Activated CD4-positive, CD25-positive, alpha-beta regulatory T cell treated with anti-CD3 and anti-CD28 coated beads, Interleukin-2, amount 50 U/mL, for 16 hours (primary cell): ENCODE results near the gene MBOAT2.
"Not testable (repeated sequence)": the region's sequence is repeated elsewhere in the genome, so short reads cannot be mapped to it uniquely, and the experiment has no call there.

ENCODE experiments used
- DNase-seq: peaks from one replicate; pipeline ENCODE4 v3.0.0-alpha.2; 2020; ENCODE audit warnings: low read depth, low spot score

MBOAT2 gene, protein sequence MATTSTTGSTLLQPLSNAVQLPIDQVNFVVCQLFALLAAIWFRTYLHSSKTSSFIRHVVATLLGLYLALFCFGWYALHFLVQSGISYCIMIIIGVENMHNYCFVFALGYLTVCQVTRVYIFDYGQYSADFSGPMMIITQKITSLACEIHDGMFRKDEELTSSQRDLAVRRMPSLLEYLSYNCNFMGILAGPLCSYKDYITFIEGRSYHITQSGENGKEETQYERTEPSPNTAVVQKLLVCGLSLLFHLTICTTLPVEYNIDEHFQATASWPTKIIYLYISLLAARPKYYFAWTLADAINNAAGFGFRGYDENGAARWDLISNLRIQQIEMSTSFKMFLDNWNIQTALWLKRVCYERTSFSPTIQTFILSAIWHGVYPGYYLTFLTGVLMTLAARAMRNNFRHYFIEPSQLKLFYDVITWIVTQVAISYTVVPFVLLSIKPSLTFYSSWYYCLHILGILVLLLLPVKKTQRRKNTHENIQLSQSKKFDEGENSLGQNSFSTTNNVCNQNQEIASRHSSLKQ

GRCh38 chr2:9003616-9004337, at the start of gene MBOAT2:
Gene MBOAT2, minus strand, starts transcription at chr2:9003684. Its CDS starts 70 bp downstream, at chr2:9003614.
- peak; percentile 27 for DNase-seq

DNA sequence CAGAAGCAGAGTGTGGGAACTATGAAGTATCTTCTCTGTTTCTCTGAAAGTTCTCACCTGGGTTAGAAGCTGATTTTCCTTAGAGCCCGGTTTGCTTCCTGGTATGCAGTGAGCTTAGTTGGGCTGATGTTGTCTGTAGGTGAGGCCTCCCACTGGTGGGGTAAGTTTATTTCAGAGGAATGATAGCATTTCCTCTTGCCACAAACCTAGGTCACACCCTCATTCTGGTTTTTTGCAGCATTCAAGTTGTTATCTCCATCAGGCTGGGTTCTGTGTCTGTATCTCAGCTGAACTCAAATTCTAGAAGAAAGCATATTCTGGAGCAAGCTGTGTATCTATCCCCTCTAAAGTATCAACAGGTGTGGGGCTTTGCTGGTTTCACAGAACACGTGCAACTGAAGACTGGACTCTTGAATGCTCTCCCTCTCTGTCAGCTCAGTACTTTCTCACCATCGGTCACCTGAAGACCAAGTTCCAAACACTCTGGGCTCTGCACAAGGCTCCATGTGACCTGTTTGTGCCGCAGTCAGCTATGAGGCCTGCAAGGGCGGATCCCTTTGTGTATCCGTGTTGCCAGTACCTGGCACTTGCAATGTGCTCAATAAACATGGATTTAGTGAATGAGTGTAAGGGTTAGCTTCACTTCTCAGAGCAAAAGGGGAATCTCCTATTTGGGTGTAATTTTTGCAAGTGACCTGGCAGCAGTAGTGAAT, 49.5 kb upstream of the MBOAT2 start:
- no peak for DNase-seq

- DNase-seq = not testable (repeated sequence)
Observed at GRCh38 chr2:9051451-9051850, 48.0 kb upstream of the MBOAT2 start.

- no peak for DNase-seq
Observed at GRCh38 chr2:9050122-9050809, 46.8 kb upstream of the MBOAT2 start.

DNA sequence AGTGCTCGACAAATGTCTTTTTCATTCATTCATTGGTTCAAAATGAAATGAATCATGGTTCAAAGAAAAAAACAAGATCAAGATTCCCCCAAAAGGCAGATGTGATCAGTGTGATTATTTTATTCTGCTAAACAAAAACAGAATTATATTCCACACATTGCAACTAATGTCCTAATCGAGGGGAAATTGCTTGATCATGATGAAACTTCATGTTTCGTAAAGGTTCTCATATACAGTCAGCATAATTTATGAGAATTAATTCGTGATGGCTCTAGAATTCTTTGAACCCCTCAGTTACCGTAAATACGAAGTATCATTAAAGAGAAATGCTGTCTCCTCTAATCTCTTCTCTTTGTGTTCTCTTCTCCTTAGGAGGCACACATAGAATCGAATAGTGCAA, 42.1 kb upstream of the MBOAT2 start:
- DNase-seq = no peak

- DNase-seq = not testable (repeated sequence)
Observed at GRCh38 chr2:9043491-9043890, 40.0 kb upstream of the MBOAT2 start.

- no peak for DNase-seq
Observed at GRCh38 chr2:9037166-9037565, 33.7 kb upstream of the MBOAT2 start.

DNA sequence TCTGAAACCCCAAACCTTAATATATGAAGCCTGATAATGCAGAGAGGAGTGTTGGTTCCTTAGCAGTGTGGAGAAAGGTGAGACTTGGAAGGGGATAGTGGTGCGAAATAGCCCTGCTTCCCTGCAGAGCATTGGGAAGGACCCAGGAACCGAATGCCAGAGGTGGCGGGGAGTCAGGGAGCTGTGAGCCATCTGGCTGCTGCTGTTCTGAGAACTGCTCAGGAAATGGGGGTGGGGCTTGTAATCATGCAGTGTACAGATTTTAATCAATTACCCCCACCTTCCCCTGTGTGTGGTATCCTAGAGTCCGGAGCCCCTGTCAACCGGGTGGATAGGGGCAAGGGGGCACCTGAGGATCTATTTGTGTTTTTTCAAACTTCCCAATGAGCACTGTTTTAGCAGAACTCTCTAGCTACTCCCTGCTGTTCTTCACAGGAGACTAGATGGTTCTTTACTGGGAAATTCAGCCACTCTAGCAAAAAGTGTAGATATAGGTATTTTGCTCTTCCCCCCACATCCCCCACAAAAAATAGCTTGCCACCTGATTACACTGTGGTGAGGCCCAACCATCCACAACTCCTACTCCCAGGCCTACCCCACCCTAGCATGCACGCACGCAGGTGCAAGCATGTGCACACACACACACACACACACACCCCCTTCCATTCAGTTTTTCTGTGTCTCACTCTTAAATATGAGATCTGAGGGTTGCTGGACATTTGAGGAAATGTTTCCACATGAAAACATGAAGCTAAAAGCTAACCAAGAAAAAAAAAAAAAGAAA, 30.1 kb upstream of the MBOAT2 start:
- DNase-seq = no peak

- DNase-seq = no peak
Observed at GRCh38 chr2:9032536-9033255, 29.2 kb upstream of the MBOAT2 start.

DNA sequence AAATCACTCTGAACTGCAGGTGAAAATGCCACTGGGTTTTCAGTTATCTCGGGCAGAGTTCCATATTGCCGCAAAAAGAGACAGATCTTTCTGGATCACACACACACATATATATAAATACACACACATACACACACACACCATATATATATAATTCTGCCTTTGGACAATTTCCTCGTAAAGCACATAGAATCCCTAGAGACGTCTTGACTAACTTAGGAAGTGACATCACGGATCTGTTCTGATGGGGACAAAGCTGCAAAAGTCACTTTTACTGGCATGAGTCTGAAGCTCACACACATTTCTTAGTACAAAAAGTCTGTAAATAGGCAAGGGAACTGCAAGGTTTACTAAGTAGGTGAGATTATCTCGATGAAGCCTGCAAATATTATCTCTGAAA, 28.6 kb upstream of the MBOAT2 start:
- no peak for DNase-seq

GRCh38 chr2:9031246-9031645, 27.8 kb upstream of the MBOAT2 start:
- DNase-seq = no peak

- DNase-seq = no peak
Observed at GRCh38 chr2:9030841-9031240, 27.4 kb upstream of the MBOAT2 start.

GRCh38 chr2:9030190-9030589, 26.7 kb upstream of the MBOAT2 start:
- no peak for DNase-seq

GRCh38 chr2:9029721-9030120, 26.2 kb upstream of the MBOAT2 start:
- no peak for DNase-seq

DNA sequence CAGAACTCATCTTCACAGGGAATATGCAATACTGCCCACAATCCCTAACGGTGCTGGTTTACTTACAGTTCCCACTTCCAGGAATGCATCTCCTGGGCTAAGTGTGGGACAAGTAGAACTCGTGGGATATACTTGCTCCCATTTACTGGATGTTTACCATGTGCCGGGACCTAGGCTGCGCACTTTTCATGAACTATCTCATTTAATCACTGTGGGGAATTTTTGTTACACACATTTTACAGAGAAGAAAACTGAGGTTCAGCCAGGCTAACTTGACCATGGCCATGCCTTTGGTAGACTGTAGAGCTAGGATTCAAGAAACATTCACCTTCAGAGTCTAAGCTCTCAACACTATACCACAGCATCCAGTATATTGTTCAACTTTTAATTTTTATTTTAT, 24.4 kb upstream of the MBOAT2 start:
- no peak for DNase-seq

- DNase-seq = no peak
Observed at GRCh38 chr2:9025746-9026145, 22.3 kb upstream of the MBOAT2 start.

- DNase-seq = no peak
Observed at GRCh38 chr2:9024575-9024974, 21.1 kb upstream of the MBOAT2 start.

GRCh38 chr2:9021563-9022211, 18.2 kb upstream of the MBOAT2 start:
- DNase-seq = no peak

DNA sequence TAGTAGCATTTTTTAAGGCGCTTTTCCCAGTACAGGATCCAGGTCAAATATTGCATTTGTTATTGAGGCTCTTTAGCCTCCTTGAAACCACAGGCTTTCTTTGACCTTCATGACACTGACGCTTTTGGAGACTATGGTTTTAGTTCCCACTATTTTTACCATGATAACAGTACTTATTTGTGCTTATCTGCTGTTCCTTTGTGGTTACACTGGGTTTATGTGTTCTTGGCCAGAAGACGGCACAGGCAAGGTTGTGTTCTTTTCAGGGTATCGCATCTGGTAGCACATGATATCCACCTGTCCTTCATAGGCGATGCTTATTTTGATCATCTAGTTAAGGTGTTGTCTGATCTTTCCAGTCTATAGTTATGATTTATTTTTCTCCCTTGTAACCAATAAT, 16.8 kb upstream of the MBOAT2 start:
- no peak for DNase-seq

GRCh38 chr2:9018534-9018933, 15.1 kb upstream of the MBOAT2 start:
- no peak for DNase-seq
